SHP77 (cell line): ENCODE measurements around the gene MAD1L1.
"Not testable (repeated sequence)": the region's sequence is repeated elsewhere in the genome, so short reads cannot be mapped to it uniquely, and the experiment has no call there.

Experiments
- DNase-seq, 2 experiments: peaks; one replicate each; lab custom pipeline; 2025; lab: John Stamatoyannopoulos, UW

The MAD1L1 gene

DNA sequence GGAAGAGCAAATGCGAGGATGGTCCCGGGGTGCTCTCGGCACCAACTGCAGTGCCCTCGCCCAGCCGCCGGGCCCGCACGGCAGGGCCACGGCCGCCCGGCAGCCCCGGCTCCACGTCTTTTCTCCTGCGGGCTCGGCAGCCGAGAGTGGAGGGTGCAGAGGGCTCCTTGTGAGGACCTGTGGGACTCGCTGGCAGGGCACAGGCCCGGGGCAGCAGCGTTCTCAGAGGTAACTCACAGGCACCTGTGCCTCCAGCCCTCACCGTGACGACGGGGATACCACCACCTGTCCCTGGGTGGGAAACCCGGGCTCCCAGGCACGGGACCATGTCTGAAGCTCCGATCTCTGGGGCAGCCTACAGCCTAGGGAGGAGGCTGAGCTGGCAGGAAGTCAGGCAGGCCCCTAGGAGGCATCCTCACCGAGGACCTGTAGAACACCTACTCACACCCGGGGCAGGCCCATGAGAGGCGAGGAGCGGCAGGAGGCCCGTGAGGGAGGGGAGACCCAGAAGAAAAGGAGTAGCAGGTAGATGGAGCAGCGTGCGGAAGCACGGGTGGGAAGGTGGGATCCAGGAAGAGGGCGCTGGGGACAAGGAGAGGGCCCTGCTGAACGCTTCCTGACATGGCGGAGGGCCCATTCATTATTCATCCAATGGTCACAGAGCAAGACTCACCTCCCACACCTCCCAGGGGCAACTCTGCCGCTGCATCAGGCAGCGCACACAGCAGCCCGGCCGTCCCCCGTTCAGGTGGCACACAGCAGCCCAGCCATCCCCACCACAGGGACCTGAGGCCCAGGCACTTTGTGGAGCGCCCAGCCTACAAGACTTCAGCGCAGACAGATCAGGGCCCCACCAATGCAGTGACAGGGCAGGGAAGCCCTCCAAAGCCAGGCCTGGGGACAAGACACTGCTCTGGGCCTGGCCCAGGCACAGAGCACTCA is 244.9 kb downstream of the MAD1L1 start:
- no peak for DNase-seq

DNA sequence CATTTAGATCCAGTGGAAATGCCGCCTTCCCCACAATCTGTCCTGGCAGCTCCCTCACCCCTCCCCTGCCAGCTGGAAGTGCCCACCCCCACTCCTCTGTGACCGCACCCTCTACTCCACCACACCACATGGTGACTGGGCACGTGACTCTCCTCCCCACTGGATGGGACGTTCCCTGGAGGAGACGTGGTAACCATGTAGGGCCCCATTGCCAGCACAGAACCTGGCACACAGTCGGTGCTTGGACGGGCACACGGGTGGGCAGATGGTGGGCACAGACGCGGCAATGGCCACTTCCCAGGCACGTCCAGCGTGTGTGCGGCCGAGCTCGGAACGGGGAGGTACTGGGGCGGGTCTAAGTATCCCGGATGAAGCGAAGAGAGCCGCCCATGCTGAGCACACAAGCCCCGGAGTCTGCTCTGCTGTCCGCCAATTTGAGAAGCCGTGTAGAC is 245.6 kb downstream of the MAD1L1 start:
- DNase-seq = no peak

DNA sequence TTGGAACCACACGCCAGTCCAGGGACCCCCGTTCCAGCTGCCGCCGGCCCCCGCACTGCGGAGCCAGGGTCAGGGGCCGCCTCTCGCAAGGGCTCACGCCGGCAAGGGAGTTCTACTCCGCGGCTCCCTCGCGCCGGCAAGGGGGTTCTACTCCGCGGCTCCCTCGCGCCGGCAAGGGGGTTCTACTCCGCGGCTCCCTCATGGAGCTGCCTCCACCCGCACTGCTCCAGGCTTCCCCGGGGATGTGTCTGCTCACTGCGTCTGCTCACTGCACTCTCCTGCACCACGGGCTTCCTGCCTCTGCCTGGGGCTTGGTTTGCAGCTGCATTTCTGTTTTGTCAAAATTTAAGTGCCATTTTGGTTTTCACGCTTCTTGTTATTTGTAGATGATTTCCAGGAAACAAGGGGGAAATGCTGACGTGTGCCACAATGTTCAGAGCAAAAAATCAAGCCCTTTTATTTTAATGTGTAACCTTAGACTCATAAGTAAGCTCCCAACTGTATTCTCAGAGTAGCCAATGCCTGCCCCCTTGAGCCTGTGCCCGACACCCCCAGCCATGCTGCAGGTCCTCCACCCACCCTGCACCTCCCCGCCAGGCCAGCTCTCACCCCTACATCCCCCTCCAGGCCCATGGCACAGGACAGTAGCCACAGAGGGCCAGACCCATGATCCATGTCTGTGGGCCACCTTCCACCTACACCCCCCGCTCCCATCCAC is 246.2 kb downstream of the MAD1L1 start:
- no peak for DNase-seq

DNA sequence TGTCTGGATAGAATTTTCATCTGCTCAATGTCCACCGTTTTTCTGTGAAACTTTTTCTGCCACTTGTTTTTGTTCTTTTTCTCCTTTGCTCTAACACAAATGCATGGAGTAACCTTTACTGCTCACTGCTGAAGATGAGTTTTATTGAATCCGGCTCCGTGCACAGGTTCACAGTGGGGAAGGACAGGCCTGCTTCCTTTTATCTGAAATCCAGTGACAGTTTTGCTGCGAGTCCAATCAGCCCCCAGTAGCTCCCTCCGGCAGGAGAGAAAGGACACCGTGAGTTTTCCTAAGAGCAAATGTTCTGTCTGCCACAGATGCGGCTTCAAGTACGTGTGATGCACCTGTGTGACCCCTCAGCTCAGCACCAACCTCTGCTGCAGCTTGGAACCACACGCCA is 246.8 kb downstream of the MAD1L1 start:
- DNase-seq = no peak

DNA sequence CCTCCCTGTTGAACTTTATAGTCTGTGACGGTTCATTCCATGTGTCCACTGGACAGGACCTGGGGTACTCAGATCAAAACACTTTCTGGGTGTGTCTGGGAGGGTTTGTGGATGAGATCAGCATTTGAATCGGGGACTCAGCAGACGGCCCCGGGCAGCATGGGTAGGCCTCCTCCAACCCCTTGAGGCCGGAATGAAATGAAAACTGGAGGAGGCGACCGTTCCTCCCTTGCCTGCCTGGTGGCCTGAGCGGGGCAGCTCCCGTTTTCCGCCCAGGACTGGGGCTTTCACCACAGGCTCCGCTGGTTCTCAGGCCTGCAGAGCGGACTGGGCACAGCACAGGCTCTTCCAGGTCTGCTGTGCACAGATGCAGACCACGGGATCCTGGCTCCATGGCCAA is 247.7 kb downstream of the MAD1L1 start:
- no peak for DNase-seq

DNA sequence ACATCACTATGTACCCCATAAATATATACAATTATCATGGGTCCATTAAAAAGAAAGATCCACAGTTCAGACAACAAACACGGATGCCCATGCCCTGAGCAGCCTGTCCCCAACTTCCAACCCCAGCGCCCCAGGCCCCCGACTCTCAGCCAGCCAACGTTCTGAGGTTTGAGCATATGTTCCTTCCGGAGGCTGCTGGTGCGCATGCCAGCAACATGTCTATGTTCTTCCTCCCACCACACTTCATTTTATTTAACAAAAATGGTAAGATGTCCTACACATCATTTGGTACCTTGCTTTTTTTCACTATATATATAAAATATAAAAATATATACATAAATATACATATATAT is 250.9 kb downstream of the MAD1L1 start:
- no peak for DNase-seq

DNA sequence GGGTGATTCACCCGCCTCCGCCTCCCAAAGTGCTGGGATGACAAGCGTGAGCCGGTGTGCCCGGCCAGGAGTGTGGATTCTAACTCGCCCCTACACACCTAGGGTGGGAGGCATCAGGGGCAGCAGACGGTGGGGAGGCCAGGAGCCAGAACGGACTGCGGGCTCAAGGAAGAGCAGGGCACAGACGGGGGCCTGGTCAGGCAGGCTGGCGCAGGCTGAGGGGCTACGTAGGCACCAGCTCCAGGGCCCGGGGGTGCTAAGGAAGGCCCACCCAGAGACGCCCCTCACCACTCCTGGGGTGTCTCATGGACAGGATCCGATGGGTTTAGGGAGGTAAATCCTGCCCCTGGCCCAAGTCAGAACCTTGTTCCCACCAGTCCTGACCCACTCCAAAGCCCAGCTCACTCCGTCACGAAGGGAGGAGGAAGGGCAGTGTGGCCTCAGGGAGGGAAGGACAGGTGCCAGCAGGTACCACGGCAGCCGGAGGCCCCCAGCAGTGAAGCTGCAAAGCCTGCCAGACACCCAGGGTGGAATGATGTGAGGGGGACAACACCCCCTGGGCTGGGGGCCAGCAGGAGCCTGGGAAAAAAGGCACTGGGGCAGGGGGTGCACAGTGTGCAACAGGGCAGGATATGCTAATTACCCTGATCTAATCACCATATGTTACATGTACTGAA is 251.4 kb downstream of the MAD1L1 start:
- DNase-seq = no peak

DNA sequence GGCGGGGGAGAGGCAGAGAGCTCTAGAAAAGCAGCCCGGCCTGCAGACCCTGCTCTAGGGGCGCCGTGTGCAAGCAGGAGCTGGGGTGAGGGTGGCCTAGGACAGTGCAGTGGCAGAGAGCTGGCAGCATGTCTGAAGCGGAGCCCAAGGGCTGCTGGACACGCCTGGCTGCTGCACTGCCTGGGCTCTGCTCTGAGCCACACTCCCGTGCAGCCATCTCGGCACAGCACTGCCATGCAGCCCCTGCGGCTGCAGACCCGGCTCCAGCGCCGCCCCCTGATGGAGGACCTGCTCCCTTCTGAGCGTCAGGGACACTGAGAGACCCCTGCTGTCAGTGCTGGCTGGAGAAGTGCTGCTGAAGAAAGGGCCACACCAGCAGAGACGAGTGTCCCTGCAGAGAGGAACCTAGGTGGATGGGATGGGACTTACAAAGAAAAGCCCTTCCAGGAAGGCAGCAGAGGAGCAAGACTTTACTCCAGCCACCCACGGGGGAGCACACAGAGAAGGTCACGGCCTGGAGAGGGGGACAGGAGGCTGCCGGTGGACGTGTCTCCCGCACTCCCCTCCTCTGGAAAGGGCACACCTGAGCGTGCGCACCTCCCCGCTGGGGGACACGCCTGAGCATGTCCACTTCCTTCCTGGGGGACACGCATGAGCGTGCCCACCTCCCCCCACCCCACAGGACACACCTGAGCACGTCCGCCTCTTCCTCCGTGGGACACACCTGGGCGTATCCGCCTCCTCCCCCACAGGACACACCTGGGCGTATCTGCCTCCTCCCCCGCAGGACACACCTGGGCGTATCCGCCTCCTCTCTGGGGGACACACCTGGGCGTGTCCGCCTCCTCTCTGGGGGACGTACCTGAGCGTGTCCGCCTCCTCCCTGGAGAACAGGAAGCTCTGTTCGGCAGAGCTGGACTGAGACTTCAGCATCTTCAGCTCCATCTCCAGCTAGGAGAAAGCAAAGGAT is 252.9 kb downstream of the MAD1L1 start:
- DNase-seq = no peak

DNA sequence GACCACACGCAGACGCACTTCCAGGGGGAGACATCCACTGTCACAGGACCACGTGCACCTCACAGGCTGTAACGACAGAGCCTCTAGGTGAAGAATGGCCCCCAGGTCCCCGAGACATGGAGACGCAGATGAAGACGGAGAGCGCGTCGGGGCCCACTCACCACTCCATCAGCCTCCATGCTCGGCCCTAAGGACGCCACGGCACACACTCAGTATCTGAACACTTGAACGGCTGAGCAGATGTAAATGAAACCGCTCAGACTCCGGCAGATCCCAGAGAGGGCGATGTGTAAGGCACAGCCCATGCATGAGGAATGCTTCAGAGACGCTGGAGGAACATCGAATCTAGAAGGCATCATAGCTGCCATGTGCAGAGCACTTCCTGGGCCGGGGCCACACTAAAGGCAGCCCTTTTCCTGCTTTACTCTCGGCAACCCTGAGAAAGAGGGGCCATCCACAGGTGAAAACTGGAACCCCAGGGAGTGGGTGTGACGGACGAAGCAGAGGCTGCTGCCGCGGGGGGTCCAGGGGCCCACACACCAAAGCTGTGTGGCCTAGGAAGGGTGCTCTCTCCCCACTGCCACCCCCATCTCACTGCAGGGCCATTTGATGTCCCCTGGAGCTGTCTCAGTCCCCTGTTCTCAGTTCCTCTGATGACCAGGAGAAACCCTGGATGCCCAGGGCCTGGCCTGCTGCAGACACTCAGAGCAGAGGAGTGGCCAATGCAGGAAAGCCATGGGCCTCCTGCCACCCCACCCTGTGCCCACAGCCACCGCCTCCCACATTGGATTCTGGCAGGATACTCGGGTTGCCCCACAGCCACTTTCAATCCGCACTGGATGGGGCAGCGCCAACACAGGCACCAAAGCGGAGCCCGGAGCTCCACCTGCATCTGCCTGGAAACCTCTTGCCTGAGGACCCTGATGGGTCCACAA is 253.8 kb downstream of the MAD1L1 start:
- no peak for DNase-seq

DNA sequence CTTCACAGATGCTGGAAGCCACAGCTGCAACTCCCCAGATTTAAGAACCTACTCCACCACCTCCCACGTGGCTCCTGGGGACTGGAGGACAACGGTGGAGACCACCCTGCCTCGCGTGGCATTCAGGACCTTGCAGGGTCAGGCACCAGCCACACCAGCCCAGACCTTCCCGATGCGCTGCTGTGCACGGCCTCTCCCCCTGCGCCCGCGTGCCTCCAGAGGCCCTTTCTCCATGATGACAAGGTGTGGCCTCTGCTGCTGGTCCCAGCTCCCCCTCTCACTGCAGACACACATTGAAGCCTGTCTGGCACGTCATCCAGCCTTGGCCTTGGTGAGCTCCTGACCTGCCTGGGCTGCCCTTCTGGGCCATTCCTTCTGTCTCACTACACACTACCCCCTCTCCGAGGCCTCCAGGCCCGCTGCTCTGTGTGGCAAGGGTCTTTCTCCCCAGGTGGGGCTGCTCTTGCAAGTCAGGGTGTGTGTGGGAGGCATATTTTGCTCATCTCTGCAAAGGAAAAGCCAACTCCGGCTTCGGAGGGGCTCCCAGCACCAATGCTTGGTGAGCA is 254.8 kb downstream of the MAD1L1 start:
- no peak for DNase-seq

DNA sequence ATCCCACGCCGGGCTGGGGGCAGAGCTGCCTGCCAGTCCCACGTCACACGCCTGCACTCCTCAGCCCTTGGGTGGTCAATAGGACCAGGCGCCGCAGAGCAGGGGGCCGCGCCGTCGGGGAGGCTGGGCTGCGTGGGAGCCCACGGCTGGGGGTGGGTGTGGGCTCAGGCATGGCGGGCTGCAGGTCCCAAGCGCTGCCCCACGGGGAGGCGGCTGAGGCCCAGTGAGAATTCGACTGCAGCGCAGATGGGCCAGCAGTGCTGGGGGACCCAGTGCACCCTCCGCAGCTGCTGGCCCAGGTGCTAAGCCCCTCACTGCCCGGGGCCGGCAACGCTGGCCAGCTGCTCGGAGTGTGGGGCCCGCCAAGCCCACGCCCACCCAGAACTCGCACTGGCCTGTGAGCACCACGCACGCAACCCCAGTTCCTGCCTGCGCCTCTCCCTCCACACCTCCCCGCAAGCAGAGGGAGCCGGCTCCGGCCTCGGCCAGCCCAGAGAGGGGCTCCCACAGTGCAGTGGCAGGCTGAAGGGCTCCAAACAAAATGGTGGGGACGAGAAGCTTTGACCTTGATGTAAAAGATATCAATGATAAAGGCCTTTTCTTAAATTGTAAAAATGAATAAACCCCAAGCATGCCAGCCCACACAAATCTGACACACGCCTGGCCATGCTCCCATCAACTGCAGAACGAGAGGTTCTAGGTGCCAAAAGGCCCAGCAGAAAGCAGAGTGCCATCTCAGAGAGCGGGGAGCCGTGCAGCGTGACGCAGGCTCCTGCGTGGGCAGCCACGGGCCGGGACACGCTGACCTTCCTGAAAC is 255.5 kb downstream of the MAD1L1 start:
- no peak for DNase-seq

DNA sequence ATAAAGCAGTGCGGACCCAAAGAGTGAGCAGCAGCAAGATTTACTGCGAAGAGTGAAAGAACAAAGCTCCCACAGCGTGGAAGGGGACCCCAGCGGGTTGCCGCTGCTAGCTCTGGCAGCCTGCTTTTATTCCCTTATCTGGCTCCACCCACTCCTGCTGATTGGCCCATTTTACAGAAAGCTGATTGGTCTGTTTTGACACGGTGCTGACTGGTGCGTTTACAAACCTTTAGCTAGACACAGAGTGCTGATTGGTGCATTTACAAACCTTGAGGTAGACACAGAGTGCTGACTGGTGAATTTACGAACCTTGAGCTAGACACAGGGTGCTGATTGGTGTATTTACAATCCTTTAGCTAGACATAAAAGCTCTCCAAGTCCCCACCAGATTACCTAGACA is 256.2 kb downstream of the MAD1L1 start:
- not testable (repeated sequence) for DNase-seq

DNA sequence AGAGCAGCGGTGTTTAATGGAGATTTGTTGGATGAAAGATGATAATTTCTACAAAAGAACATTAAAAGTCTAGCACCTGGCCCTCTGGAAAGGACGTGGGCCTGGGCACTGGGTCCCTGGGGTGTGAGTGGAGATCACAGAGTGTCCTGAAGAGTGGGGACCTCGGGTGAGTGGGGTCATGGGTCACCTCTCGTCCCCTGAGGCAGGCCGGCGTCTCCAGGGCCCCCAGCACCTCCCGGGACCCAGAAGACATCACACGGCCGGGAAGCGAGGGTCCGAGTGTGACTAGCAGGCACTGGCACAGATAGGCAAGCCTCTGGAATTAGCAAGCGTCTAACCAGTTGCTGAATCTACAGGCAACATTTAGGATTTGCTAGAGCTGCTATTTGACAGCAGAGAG is 257.2 kb downstream of the MAD1L1 start:
- no peak for DNase-seq

DNA sequence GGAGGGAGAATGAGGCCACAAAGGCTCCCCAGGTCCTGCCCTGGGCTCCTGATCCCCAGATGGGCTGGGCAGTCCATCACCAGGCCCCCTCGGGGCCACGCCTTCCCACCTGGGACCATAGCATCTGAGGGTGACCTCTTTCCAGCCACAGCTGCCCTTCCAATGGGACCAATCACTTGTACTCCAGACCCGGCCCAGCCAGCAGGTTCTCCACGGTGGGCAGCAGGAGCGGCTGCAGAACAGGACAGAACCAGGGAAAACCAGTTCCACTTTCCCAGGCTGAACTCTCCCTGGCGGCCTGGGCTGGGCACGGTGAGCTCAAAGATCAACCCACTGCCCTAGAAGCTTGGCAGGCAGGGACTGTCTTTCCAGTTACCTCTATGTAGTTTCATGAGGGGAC is 257.6 kb downstream of the MAD1L1 start:
- DNase-seq = no peak

DNA sequence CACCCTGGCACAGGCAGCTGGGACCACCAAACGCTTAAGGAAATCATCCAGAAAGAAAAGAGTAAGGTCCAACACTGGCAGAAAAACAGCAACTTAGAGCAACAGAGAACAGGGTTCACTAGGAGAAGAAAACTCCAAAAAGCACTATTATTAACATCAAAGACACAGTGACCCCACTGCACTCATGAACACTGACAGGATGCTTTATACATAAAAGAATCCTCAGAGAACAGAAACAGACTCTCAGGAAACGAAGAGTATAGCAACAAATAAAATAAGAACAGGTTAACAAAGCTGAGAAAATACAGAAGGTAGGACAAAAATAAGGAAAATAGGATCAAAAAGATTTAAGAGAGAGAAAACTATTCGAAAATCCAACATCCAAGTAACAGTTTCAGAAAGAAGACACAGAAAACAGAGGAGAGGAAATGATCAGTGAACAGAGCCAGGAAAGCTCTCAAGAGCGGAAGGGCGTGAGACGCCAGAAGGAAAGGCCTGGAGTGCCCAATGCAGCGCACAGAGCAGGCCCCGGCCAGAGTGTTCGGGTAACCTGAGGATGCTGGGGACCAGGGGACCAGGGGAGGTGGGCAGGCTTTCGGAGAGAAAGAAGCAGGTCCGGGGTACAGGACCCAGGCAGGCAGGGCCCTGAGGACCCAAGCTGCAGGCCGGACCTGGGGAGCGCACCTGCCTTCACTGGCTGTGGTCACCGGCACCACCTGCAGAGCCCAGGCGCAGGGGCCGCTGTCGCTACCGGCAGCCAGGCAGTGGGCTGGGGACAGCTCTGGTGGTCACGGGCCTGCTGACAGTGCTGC is 258.2 kb downstream of the MAD1L1 start:
- no peak for DNase-seq

DNA sequence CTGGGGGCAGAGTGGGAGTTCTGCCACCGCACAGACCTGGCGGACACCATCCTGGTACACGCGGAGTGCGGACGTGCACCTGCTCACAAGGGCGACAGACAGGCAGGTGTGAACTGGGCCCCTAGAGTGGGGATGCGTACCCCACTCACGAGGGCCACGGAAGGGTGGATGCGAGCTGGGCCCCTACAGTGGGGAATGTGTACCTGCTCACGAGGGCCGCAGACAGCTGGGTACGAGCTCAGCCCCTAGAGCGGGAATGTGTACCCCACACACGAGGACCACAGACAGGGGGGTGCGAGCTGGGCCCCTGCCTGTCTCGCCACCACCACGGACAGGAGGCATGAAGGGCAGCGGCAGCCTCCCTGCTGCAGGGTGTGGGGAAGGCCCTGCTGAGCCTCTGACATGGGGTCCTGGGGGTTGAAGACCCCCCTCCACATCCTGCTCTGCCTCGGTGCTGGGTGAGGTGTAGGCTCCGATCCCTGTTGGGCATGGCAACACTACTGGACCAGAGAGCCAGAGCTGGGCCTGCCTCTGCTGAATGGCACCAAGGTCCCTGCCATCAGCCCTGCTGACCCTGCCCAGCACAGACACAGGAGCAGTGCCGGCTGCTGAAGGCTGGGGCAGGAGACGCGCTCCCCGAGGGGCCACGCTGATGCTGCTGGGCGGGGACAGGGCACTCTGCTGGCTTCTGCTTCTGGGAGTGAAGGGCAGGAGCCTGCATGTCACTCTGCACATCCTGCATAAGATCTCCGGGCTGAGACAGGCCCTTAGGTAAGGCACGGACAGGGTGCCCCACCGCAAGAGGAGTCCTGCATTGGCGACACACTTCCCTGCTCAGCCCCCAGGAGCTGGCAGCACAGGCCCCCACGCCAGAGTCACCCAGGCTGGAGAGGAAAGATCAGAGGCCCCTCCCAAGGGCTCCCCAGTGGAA is 259.2 kb downstream of the MAD1L1 start:
- no peak for DNase-seq

DNA sequence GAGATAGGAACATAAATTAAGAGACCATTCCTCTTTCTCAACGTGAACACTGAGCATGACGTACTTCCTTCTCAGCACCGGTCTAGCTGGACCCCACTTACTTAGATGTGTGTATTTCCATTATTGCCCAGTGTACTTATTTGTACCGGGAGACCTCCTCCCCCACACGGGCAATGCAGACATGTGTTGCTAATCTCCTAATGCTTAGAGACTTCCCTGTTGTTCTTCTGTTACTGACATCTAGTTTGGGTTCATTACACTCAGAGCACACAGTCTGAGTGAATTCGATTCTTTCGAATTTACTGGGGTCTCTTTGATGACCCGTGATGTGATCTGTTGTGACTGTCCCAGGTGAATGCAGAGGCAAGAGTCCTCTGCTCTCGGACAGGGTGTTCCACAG is 260.0 kb downstream of the MAD1L1 start:
- no peak for DNase-seq
